NCI-H226 (cell line): ENCODE data around the gene C1QBP.
"Not testable (repeated sequence)": the region's sequence is repeated elsewhere in the genome, so short reads cannot be mapped to it uniquely, and the experiment has no call there.

Source experiments
- DNase-seq: peaks from one replicate; pipeline ENCODE4 v3.0.0-alpha.2; 2015

C1QBP gene

GRCh38 chr17:5431949-5432556, 6.9 kb downstream of the C1QBP start:
- DNase-seq: no peak

- not testable (repeated sequence) for DNase-seq
Measured at GRCh38 chr17:5431234-5431633, 7.7 kb downstream of the C1QBP start.

- no peak for DNase-seq
Measured at GRCh38 chr17:5430413-5430999, 8.4 kb downstream of the C1QBP start.

GRCh38 chr17:5429191-5429887, 9.6 kb downstream of the C1QBP start:
- no peak for DNase-seq

- no peak for DNase-seq
Measured at GRCh38 chr17:5425826-5426225, 13.1 kb downstream of the C1QBP start.

- DNase-seq: no peak
Measured at GRCh38 chr17:5424909-5425308, 14.0 kb downstream of the C1QBP start.

- DNase-seq: peak; percentile 77
Measured at GRCh38 chr17:5422505-5422904, 16.4 kb downstream of the C1QBP start.

- DNase-seq: peak; percentile 86
Measured at GRCh38 chr17:5419959-5420653, 18.8 kb downstream of the C1QBP start, which contains the start of gene RPAIN. RPAIN (plus strand) TSS chr17:5420182; CDS start chr17:5420211, 29 bp downstream.

GRCh38 chr17:5419356-5419958, 19.5 kb downstream of the C1QBP start, which contains the start of gene NUP88:
NUP88 (minus strand) TSS chr17:5419662; CDS start chr17:5419650, 12 bp downstream.
- DNase-seq: peak; percentile 98

- peak; percentile 12 for DNase-seq
Measured at GRCh38 chr17:5418858-5419355, 20.0 kb downstream of the C1QBP start.

- DNase-seq: no peak
Measured at GRCh38 chr17:5416901-5417300, 22.1 kb downstream of the C1QBP start.

- peak; percentile 40 for DNase-seq
Measured at GRCh38 chr17:5413682-5414081, 25.3 kb downstream of the C1QBP start.

- DNase-seq: no peak
Measured at GRCh38 chr17:5410594-5411272, 28.2 kb downstream of the C1QBP start.

GRCh38 chr17:5408186-5408585, 30.8 kb downstream of the C1QBP start:
- no peak for DNase-seq

GRCh38 chr17:5405400-5405799, 33.6 kb downstream of the C1QBP start:
- DNase-seq: no peak

GRCh38 chr17:5399767-5400166, 39.2 kb downstream of the C1QBP start:
- no peak for DNase-seq

- no peak for DNase-seq
Measured at GRCh38 chr17:5396612-5397011, 42.3 kb downstream of the C1QBP start.

GRCh38 chr17:5391678-5392077, 47.3 kb downstream of the C1QBP start:
- DNase-seq: no peak
